Suprapubic skin (tissue), 4 donors: ENCODE results near the gene PCSK9. TPM values are rescaled to one million over a fixed set of nuclear protein-coding genes. Genes with fewer than 3 reads are reported as not detected.

ENCODE experiments used
- DNase-seq, 2 donors: peaks; one replicate each; pipeline ENCODE4 v3.0.0-alpha.2; 2019; ENCODE audit warnings: low spot score in 2 of 2
- H3K27ac ChIP-seq: fragments of 200-600 bp; sonication (generic); one replicate; pipeline ENCODE4 v1.5.1; 2019
- H3K27me3 ChIP-seq: fragments of 200-600 bp; sonication (generic); one replicate; pipeline ENCODE4 v1.5.1; 2019
- H3K36me3 ChIP-seq: fragments of 200-600 bp; sonication (generic); one replicate; pipeline ENCODE4 v1.5.1; 2019
- H3K4me1 ChIP-seq: fragments of 200-600 bp; sonication (generic); one replicate; pipeline ENCODE4 v1.5.1; 2019
- H3K4me3 ChIP-seq: fragments of 200-600 bp; sonication (generic); one replicate; pipeline ENCODE4 v1.5.1; 2019; ENCODE audit warnings: mild to moderate bottlenecking
- H3K9me3 ChIP-seq: fragments of 200-600 bp; sonication (generic); one replicate; pipeline ENCODE4 v1.5.1; 2019
- EP300 ChIP-seq: sonication (generic); formaldehyde crosslinking; IDR thresholded peaks from one replicate; pipeline ENCODE4 v1.6.1; 2017; ENCODE audit warnings: antibody characterized with exemption
- POLR2A ChIP-seq, 2 donors: fragments of 450-650 bp; IDR thresholded peaks; one replicate each; pipeline ENCODE4 v1.6.1; 2017; ENCODE audit warnings: antibody characterized with exemption in 2 of 2, mild to moderate bottlenecking in 2 of 2, moderate library complexity in 2 of 2
- POLR2AphosphoS5 ChIP-seq, 3 donors: sonication (generic); formaldehyde crosslinking; IDR thresholded peaks; one replicate each; pipeline ENCODE4 v1.6.1; 2017; ENCODE audit warnings: antibody characterized with exemption in 3 of 3
- WGBS: methylation state at CpG from one replicate; pipeline ENCODE4 v1.1.5; 2018; 5-methylcytosine and 5-hydroxymethylcytosine counted together
- total RNA-seq, 4 donors: library from RNA; depleted of rRNA; stranded (reverse); fragments of >200 nt; gene quantifications; one replicate each; pipeline ENCODE4 v1.1.0, GENCODE V29; 2016
- TF ChIP-seq, protein P1 (sequence below), 2 donors: fragments of 200-600 bp in 1 of 2; fragments of 450-650 bp in 1 of 2; sonication (generic) in 1 of 2; IDR thresholded peaks; one replicate each; pipeline ENCODE4 v1.5.1; 2016 to 2019; ENCODE audit warnings: antibody characterized with exemption in 2 of 2, mild to moderate bottlenecking in 1 of 2, moderate library complexity in 1 of 2

The PCSK9 gene
- 1 to 10 TPM in 1 of 4 donors, under 1 TPM in 3; 0.24 to 1.5 (median 0.36) TPM for total RNA-seq

DNA sequence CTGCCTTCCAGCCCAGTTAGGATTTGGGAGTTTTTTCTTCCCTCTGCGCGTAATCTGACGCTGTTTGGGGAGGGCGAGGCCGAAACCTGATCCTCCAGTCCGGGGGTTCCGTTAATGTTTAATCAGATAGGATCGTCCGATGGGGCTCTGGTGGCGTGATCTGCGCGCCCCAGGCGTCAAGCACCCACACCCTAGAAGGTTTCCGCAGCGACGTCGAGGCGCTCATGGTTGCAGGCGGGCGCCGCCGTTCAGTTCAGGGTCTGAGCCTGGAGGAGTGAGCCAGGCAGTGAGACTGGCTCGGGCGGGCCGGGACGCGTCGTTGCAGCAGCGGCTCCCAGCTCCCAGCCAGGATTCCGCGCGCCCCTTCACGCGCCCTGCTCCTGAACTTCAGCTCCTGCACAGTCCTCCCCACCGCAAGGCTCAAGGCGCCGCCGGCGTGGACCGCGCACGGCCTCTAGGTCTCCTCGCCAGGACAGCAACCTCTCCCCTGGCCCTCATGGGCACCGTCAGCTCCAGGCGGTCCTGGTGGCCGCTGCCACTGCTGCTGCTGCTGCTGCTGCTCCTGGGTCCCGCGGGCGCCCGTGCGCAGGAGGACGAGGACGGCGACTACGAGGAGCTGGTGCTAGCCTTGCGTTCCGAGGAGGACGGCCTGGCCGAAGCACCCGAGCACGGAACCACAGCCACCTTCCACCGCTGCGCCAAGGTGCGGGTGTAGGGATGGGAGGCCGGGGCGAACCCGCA, at the start of gene PCSK9:
TSS of gene PCSK9 (plus strand) at position 207 of the 741 bp plus-strand sequence. CDS start at position 497, 290 bp downstream.
- TF ChIP-seq, protein P1, sequence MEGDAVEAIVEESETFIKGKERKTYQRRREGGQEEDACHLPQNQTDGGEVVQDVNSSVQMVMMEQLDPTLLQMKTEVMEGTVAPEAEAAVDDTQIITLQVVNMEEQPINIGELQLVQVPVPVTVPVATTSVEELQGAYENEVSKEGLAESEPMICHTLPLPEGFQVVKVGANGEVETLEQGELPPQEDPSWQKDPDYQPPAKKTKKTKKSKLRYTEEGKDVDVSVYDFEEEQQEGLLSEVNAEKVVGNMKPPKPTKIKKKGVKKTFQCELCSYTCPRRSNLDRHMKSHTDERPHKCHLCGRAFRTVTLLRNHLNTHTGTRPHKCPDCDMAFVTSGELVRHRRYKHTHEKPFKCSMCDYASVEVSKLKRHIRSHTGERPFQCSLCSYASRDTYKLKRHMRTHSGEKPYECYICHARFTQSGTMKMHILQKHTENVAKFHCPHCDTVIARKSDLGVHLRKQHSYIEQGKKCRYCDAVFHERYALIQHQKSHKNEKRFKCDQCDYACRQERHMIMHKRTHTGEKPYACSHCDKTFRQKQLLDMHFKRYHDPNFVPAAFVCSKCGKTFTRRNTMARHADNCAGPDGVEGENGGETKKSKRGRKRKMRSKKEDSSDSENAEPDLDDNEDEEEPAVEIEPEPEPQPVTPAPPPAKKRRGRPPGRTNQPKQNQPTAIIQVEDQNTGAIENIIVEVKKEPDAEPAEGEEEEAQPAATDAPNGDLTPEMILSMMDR (IDR thresholded peaks at IDR 0.05), result no peak
- TF ChIP-seq POLR2AphosphoS5 (IDR thresholded peaks at IDR 0.05) (no peak), POLR2A (IDR thresholded peaks at IDR 0.05) (no peak), EP300 (no peak)
- H3K27ac ChIP-seq, result no peak within 1 kb of the TSS
- H3K27me3 ChIP-seq, result peaks cover 55% of the 10 kb centered on the region
- peaks cover 22% of the 10 kb centered on the region for H3K4me1 ChIP-seq
- 9% methylated on average over 15 of the region's 67 CpGs for WGBS
- H3K9me3 ChIP-seq, result no peaks in the 10 kb centered on the region
- no peaks in the 10 kb centered on the region for H3K36me3 ChIP-seq
- peak within 1 kb of the TSS; percentile 45 for H3K4me3 ChIP-seq
- no peak for DNase-seq

DNA sequence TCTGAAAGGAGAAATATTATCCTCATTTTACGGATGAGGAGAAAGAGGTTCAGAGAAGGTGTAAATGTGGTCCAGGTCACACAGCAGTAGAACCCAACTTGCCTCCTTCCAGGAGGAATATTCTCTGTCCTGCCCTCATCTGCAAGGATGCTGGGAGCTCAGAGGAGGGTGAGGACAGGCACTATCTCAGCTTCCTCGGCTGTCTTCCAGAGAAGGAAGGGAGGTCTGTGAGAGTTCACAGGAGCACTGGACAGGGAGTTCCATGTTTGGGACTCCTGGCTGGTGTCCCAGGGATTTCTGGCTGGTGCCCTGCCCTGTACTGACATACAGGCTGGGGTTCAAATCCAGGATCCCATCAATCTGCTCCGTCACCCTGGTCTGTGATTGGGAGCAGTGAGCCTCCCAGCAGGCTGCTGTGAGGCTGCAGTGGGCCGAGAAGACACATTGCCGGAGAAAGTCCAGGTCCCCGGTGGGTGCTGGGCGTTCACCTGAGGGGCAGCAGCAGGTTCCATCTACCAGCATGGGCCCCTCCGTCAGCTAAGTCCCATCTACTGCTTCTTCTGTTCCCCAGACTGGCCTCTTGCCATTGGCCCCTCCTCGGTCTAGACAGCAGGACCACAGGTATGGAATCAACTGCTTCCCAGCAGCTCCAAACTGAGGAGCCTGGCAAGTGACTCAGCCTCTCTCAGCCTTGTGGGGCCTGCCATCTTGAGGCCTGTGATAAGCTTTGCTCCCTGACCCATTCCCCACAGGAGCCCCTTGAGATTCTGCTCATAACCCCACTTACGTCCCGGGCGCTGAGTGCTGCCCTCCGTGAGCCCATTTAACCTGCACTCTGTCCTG, 49.2 kb upstream of the PCSK9 start:
- Histone ChIP-seq H3K4me3 (no peak overlapping the region), H3K36me3 (no peaks in the 10 kb centered on the region), H3K4me1 (no peaks in the 10 kb centered on the region), H3K9me3 (no peaks in the 10 kb centered on the region), H3K27me3 (no peaks in the 10 kb centered on the region), H3K27ac (no peak overlapping the region)
- WGBS, result 96% methylated on average over 11 of the region's 13 CpGs
- no peak for TF ChIP-seq POLR2A (IDR thresholded peaks at IDR 0.05)
- no peak for TF ChIP-seq POLR2AphosphoS5 (IDR thresholded peaks at IDR 0.05)
- no peak for TF ChIP-seq EP300
- TF ChIP-seq, protein P1 (IDR thresholded peaks at IDR 0.05), result no peak
- DNase-seq, result no peak

DNA sequence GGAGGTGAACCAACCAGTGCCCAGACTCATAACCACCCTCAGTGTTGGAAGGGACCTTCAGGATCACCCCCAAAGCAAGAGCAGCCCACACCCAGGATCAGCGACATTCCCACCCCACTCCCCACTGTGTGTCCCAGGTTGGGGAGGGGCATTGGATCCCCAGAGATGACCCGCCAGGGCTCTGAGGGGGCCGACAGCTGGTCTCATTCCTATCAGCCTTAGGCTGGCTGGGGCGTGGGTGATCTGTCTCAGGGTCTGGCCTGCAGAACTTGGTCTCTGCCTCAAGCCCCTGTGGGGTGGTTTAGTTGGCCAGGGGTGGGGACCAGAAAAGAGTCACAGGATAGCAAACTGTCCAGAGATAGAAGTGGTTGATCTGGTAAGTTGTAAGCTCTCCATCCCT, 48.4 kb upstream of the PCSK9 start:
- TF ChIP-seq EP300, result no peak
- TF ChIP-seq POLR2AphosphoS5 (IDR thresholded peaks at IDR 0.05), result no peak
- TF ChIP-seq, protein P1 (IDR thresholded peaks at IDR 0.05), result no peak
- TF ChIP-seq POLR2A (IDR thresholded peaks at IDR 0.05), result no peak
- DNase-seq, result no peak

DNA sequence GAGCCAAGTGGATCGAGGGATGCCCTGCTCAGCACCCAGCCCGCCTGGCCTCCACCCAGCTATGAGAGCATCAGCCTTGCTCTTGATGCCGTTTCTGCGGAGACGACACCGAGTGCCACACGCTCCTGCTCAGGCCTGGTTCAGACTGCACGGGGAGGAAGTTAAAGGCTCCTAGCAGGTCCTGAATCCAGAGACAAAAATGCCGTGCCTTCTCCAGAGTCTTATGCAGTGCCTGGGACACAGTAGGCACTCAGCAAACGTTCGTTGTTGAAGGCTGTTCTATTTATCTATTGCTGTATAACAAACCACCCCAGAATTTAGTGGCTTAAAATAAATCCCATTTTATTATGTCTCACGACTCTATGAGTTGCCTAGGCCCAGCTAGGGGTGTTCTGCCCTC, 47.4 kb upstream of the PCSK9 start:
- peaks cover 9% of the 10 kb centered on the region for H3K4me1 ChIP-seq
- H3K27ac ChIP-seq, result no peak overlapping the region
- H3K27me3 ChIP-seq, result peaks cover 11% of the 10 kb centered on the region
- H3K4me3 ChIP-seq, result no peak overlapping the region
- no peaks in the 10 kb centered on the region for H3K36me3 ChIP-seq
- 71% methylated on average over 11 of the region's 12 CpGs for WGBS
- H3K9me3 ChIP-seq, result no peaks in the 10 kb centered on the region
- no peak for TF ChIP-seq EP300
- no peak for TF ChIP-seq POLR2A (IDR thresholded peaks at IDR 0.05)
- no peak for TF ChIP-seq POLR2AphosphoS5 (IDR thresholded peaks at IDR 0.05)
- TF ChIP-seq, protein P1 (IDR thresholded peaks at IDR 0.05), result no peak
- DNase-seq, result no peak

More for the DNA sequence above, 48.4 kb upstream of the PCSK9 start:
- Histone ChIP-seq H3K27ac (no peak overlapping the region), H3K4me3 (no peak overlapping the region), H3K9me3 (no peaks in the 10 kb centered on the region), H3K36me3 (no peaks in the 10 kb centered on the region), H3K4me1 (no peaks in the 10 kb centered on the region), H3K27me3 (peaks cover under 1% of the 10 kb centered on the region)
- WGBS, result 94% methylated on average over 4 of the region's 4 CpGs

DNA sequence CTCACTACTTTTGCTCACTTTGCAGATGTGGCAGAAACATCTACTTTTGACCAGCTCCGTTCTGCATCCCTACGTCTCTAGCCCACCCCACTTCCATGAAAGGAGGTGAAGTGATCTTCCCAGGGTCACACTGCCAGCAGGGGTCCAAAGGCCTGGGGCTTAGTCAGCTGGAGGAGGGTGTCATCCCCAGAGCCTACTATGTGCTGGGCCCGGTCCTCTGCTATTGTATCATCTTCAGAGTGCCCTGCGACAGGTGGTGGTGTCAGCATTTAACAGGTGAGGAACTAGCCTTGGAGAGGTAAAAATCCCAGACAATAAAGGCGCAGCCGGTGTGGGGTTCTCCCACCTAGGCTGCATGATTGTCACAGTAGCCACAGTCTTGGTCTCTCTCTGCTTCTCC, 46.2 kb upstream of the PCSK9 start:
- no peaks in the 10 kb centered on the region for H3K9me3 ChIP-seq
- no peaks in the 10 kb centered on the region for H3K36me3 ChIP-seq
- 90% methylated on average over 6 of the region's 6 CpGs for WGBS
- no peak overlapping the region for H3K4me3 ChIP-seq
- no peak for DNase-seq
- H3K27ac ChIP-seq, result no peak overlapping the region
- H3K4me1 ChIP-seq, result peaks cover 11% of the 10 kb centered on the region
- TF ChIP-seq EP300, result no peak
- TF ChIP-seq POLR2AphosphoS5 (IDR thresholded peaks at IDR 0.05), result no peak
- TF ChIP-seq, protein P1 (IDR thresholded peaks at IDR 0.05), result no peak
- TF ChIP-seq POLR2A (IDR thresholded peaks at IDR 0.05), result no peak
- H3K27me3 ChIP-seq, result peaks cover 23% of the 10 kb centered on the region
